ENCODE results near the gene AP5B1. TPM values are rescaled to one million over a fixed set of nuclear protein-coding genes. Genes with fewer than 3 reads are reported as not detected.

Gene AP5B1
- total and polyA plus RNA-seq, 2 experiments from 2014 or later: 3.1 to 16.1 TPM

GRCh38 chr11:65787649-65788622 lies 7.2 kb upstream of the AP5B1 start:
- H3K79me2 ChIP-seq (replicated peaks; ENCODE audit: insufficient read depth): no peaks in the 10 kb centered on the region; the same call in 1 of the 2 replicates
- Mint-ChIP-seq H3K9me3 (no peaks in the 10 kb centered on the region; the same call in 2 of the 3 replicates), H3K4me1 (peaks cover 45% of the 10 kb centered on the region), H3K4me3 (peak overlapping the region; percentile 86), H3K27ac (0 out of 2 replicates have a peak overlapping the region, but pooled peaks have one; percentile 62), H3K36me3 (ENCODE audit: low read depth) (no peaks in the 10 kb centered on the region; the same call in 2 of the 3 replicates), H3K27me3 (ENCODE audit: insufficient read depth, low read depth, poor library complexity) (peaks cover 54% of the 10 kb centered on the region)
- no peaks in the 10 kb centered on the region for H3F3A ChIP-seq (replicated peaks; ENCODE audit: low read depth)
- H3K36me3 ChIP-seq (ENCODE audit: insufficient read depth): no peaks in the 10 kb centered on the region
- H2AFZ ChIP-seq: peak overlapping the region; percentile 87
- no peak overlapping the region for H3K27ac ChIP-seq (ENCODE audit: low read depth)
- 0 out of 2 replicates have a peak, but pooled peaks cover 2% of the 10 kb centered on the region for H3K9me2 ChIP-seq (ENCODE audit: insufficient read depth)
- TF ChIP-seq POLR2AphosphoS5 (IDR thresholded peaks at IDR 0.05; ENCODE audit: low read depth): peak; percentile 61
- no peak for TF ChIP-seq CREB1 (CRISPR knock-in tag; IDR thresholded peaks at IDR 0.05; ENCODE audit: low read depth)
- TF ChIP-seq ETS1 (IDR thresholded peaks at IDR 0.05): no peak
- no peak for TF ChIP-seq NANOG (IDR thresholded peaks at IDR 0.05; ENCODE audit: borderline replicate concordance)
- TF ChIP-seq REST (IDR thresholded peaks at IDR 0.05; ENCODE audit: unreplicated experiment): no peak
- peak; percentile 65 for TF ChIP-seq EZH2 (IDR thresholded peaks at IDR 0.05; ENCODE audit: low read depth, unreplicated experiment)
- TF ChIP-seq CTCF (conservative IDR thresholded peaks at IDR 0.05; ENCODE audit: low read depth in 2 of 2): no peak
- no peak for TF ChIP-seq ZNF114 (CRISPR knock-in tag; IDR thresholded peaks at IDR 0.05)
- TF ChIP-seq EZH2phosphoT487 (IDR thresholded peaks at IDR 0.05; ENCODE audit: unreplicated experiment): no peak
- TF ChIP-seq ZNF462 (CRISPR knock-in tag; IDR thresholded peaks at IDR 0.05): no peak
- no peak for TF ChIP-seq JUNB (IDR thresholded peaks at IDR 0.05; ENCODE audit: unreplicated experiment)
- peak; percentile 17 for ATAC-seq
- H3K27me3 ChIP-seq (ENCODE audit: insufficient read depth): peaks cover 58% of the 10 kb centered on the region
- no peaks in the 10 kb centered on the region for H4K20me1 ChIP-seq (replicated peaks; ENCODE audit: insufficient read depth)
- DNase-seq (ENCODE audit: low spot score): peak; percentile 91
- peak overlapping the region; percentile 82 for H3K4me2 ChIP-seq
- peak overlapping the region; percentile 86 for H3K4me3 ChIP-seq
- H3K4me1 ChIP-seq (ENCODE audit: insufficient read depth): peaks cover 29% of the 10 kb centered on the region

Measured in GM23338 (cell line).